ENCODE results near the gene KIAA0232. TPM values are rescaled to one million over a fixed set of nuclear protein-coding genes. Genes with fewer than 3 reads are reported as not detected.
A peak's percentile ranks its signal among the peaks of the same experiment; 100 is the strongest.

KIAA0232 gene
- total and polyA plus RNA-seq, 2 experiments from 2014 or later, result 11.3 to 34.3 TPM

- Histone ChIP-seq H4K20me1 (ENCODE audit: insufficient read depth, poor library complexity, severe bottlenecking) (peaks cover 6% of the 10 kb centered on the region), H2AFZ (no peak overlapping the region), H3K27ac (peak overlapping the region; percentile 97), H3K79me2 (peaks cover 79% of the 10 kb centered on the region), H3K4me2 (no peak overlapping the region), H3K4me1 (ENCODE audit: insufficient read depth) (peaks cover 63% of the 10 kb centered on the region), H3K9me3 (ENCODE audit: low read depth) (no peaks in the 10 kb centered on the region), H3K36me3 (replicated peaks; ENCODE audit: insufficient read depth, low read depth) (no peaks in the 10 kb centered on the region), H3K27me3 (no peaks in the 10 kb centered on the region), H3K4me3 (no peak overlapping the region), H3K9me2 (replicated peaks; ENCODE audit: insufficient read depth) (no peaks in the 10 kb centered on the region)
- TF ChIP-seq CTCF (IDR thresholded peaks at IDR 0.05; ENCODE audit: poor library complexity) (no peak), EZH2 (IDR thresholded peaks at IDR 0.05; ENCODE audit: borderline replicate concordance) (no peak), EZH2phosphoT487 (IDR thresholded peaks at IDR 0.05; ENCODE audit: low read depth, severe bottlenecking, unreplicated experiment) (no peak)
- 86% methylated on average over 9 of the region's 9 CpGs for WGBS (ENCODE audit: low lambda C conversion rate, missing lambda C conversion rate)
- no peak for DNase-seq (ENCODE audit: low spot score)
These were observed 131.9 kb downstream of the KIAA0232 start for GRCh38 chr4:6914448-6914847.

- Histone ChIP-seq H3K27me3 (no peaks in the 10 kb centered on the region), H2AFZ (no peak overlapping the region), H3K36me3 (replicated peaks; ENCODE audit: insufficient read depth, low read depth) (no peaks in the 10 kb centered on the region), H3K4me2 (no peak overlapping the region), H3K79me2 (peaks cover 84% of the 10 kb centered on the region), H3K9me3 (ENCODE audit: low read depth) (no peaks in the 10 kb centered on the region), H3K4me1 (ENCODE audit: insufficient read depth) (peaks cover 61% of the 10 kb centered on the region), H3K27ac (peak overlapping the region; percentile 97), H4K20me1 (ENCODE audit: insufficient read depth, poor library complexity, severe bottlenecking) (peaks cover 6% of the 10 kb centered on the region), H3K9me2 (replicated peaks; ENCODE audit: insufficient read depth) (no peaks in the 10 kb centered on the region), H3K4me3 (no peak overlapping the region)
- TF ChIP-seq CTCF (IDR thresholded peaks at IDR 0.05; ENCODE audit: poor library complexity) (no peak), EZH2 (IDR thresholded peaks at IDR 0.05; ENCODE audit: borderline replicate concordance) (no peak), EZH2phosphoT487 (IDR thresholded peaks at IDR 0.05; ENCODE audit: low read depth, severe bottlenecking, unreplicated experiment) (no peak)
- 92% methylated on average over 18 of the region's 18 CpGs for WGBS (ENCODE audit: low lambda C conversion rate, missing lambda C conversion rate)
- no peak for DNase-seq (ENCODE audit: low spot score)
These were observed 132.8 kb downstream of the KIAA0232 start for GRCh38 chr4:6915041-6916005.

- Histone ChIP-seq H3K4me3 (no peak overlapping the region), H3K36me3 (replicated peaks; ENCODE audit: insufficient read depth, low read depth) (no peaks in the 10 kb centered on the region), H3K27me3 (no peaks in the 10 kb centered on the region), H3K27ac (peak overlapping the region; percentile 97), H3K4me2 (peak overlapping the region; percentile 55), H3K9me3 (ENCODE audit: low read depth) (no peaks in the 10 kb centered on the region), H3K9me2 (replicated peaks; ENCODE audit: insufficient read depth) (no peaks in the 10 kb centered on the region), H3K79me2 (peaks cover 85% of the 10 kb centered on the region), H2AFZ (no peak overlapping the region), H3K4me1 (ENCODE audit: insufficient read depth) (peaks cover 53% of the 10 kb centered on the region), H4K20me1 (ENCODE audit: insufficient read depth, poor library complexity, severe bottlenecking) (peaks cover 6% of the 10 kb centered on the region)
- TF ChIP-seq EZH2phosphoT487 (IDR thresholded peaks at IDR 0.05; ENCODE audit: low read depth, severe bottlenecking, unreplicated experiment) (no peak), EZH2 (IDR thresholded peaks at IDR 0.05; ENCODE audit: borderline replicate concordance) (no peak), CTCF (IDR thresholded peaks at IDR 0.05; ENCODE audit: poor library complexity) (no peak)
- 79% methylated on average over 12 of the region's 12 CpGs for WGBS (ENCODE audit: low lambda C conversion rate, missing lambda C conversion rate)
- DNase-seq (ENCODE audit: low spot score), result no peak
These were observed 133.6 kb downstream of the KIAA0232 start for GRCh38 chr4:6916069-6916586.
